ENCODE results near the gene EFNA1. TPM values are rescaled to one million over a fixed set of nuclear protein-coding genes. Genes with fewer than 3 reads are reported as not detected.

Gene EFNA1
- total and polyA plus RNA-seq, 2 of the 13 experiments (the other 11 are each of a cell fraction or from before 2014, with no cell fraction given): 81.8 to 874 TPM

DNA sequence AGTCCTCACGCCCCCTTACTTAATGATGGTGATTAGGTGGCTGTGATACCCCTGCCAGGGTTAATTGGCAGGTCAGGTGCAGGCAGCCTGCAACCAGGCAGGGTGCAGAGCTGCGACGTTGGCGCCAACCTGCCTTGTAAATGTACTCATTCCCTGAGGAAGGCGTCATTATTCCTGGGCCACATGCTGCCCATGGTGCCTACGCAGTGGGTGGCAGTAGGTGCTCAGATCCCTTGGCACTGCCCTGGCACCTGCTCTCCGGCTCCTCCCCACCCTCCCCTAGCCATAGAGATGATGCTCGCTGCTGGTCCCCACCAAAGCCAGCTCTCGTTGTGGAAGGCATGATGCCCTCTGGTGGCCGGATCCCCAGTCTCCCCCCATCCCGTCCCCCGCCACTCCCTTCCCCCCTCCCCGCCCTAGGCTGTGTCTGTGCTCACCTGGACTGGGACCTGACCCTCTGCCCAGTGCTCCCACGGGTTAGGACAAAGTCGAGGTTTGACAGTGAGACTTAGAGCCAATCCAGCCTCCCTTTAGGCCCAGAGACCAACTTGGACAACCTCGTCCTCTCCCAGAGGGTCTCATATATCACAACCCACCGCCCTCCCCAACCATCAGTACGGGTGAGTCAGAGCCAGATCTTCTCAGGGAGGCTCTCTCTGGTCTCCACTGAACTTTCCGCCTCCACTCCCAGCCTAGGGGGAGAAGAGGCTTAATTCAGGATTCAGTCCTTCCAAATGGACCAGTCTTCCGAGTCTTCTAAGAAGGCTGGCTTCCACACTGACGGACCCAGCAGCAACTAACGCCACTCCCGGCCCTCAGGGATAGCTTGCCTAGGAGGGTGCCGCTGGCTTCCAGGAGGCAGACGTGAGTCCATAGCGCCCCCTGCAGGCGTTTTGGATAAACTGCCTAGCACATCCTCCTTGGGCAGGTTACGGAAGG is 39.8 kb downstream of the EFNA1 start (continued):
- TF ChIP-seq E2F5 (CRISPR knock-in tag; conservative IDR thresholded peaks at IDR 0.05) (no peak), ZFP36L1 (CRISPR knock-in tag; IDR thresholded peaks at IDR 0.05) (no peak), ZFP37 (CRISPR knock-in tag; IDR thresholded peaks at IDR 0.05; ENCODE audit: borderline replicate concordance) (no peak), ZFP62 (CRISPR knock-in tag; IDR thresholded peaks at IDR 0.05) (no peak), PBX3 (CRISPR knock-in tag; IDR thresholded peaks at IDR 0.05; ENCODE audit: borderline replicate concordance) (no peak), ZSCAN30 (CRISPR knock-in tag; IDR thresholded peaks at IDR 0.05) (no peak), ZNF564 (CRISPR knock-in tag; IDR thresholded peaks at IDR 0.05) (no peak), CC2D1A (CRISPR knock-in tag; IDR thresholded peaks at IDR 0.05) (no peak), SNAPC4 (CRISPR knock-in tag; IDR thresholded peaks at IDR 0.05) (no peak), TCF12 (IDR thresholded peaks at IDR 0.05) (no peak), TCF12 (CRISPR knock-in tag; IDR thresholded peaks at IDR 0.05) (no peak), TBL1XR1 (IDR thresholded peaks at IDR 0.05; ENCODE audit: borderline replicate concordance, low read length, partially characterized antibody) (no peak), GLI4 (CRISPR knock-in tag; IDR thresholded peaks at IDR 0.05; ENCODE audit: borderline replicate concordance) (no peak), KLF11 (CRISPR knock-in tag; IDR thresholded peaks at IDR 0.05) (no peak)
- TF ChIP-seq, protein P1, sequence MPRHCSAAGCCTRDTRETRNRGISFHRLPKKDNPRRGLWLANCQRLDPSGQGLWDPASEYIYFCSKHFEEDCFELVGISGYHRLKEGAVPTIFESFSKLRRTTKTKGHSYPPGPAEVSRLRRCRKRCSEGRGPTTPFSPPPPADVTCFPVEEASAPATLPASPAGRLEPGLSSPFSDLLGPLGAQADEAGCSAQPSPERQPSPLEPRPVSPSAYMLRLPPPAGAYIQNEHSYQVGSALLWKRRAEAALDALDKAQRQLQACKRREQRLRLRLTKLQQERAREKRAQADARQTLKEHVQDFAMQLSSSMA (CRISPR knock-in tag; IDR thresholded peaks at IDR 0.05): no peak
- TF ChIP-seq, protein P2, sequence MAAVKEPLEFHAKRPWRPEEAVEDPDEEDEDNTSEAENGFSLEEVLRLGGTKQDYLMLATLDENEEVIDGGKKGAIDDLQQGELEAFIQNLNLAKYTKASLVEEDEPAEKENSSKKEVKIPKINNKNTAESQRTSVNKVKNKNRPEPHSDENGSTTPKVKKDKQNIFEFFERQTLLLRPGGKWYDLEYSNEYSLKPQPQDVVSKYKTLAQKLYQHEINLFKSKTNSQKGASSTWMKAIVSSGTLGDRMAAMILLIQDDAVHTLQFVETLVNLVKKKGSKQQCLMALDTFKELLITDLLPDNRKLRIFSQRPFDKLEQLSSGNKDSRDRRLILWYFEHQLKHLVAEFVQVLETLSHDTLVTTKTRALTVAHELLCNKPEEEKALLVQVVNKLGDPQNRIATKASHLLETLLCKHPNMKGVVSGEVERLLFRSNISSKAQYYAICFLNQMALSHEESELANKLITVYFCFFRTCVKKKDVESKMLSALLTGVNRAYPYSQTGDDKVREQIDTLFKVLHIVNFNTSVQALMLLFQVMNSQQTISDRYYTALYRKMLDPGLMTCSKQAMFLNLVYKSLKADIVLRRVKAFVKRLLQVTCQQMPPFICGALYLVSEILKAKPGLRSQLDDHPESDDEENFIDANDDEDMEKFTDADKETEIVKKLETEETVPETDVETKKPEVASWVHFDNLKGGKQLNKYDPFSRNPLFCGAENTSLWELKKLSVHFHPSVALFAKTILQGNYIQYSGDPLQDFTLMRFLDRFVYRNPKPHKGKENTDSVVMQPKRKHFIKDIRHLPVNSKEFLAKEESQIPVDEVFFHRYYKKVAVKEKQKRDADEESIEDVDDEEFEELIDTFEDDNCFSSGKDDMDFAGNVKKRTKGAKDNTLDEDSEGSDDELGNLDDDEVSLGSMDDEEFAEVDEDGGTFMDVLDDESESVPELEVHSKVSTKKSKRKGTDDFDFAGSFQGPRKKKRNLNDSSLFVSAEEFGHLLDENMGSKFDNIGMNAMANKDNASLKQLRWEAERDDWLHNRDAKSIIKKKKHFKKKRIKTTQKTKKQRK (IDR thresholded peaks at IDR 0.05; ENCODE audit: low read length): no peak

Data from HepG2 (cell line).